Activated B cell treated with CpG ODN at 0.5 μM for 24 hours (primary cell): ENCODE measurements around the gene SEC11A. TPM values are rescaled to one million over a fixed set of nuclear protein-coding genes. Genes with fewer than 3 reads are reported as not detected.
"Not testable (repeated sequence)": the region's sequence is repeated elsewhere in the genome, so short reads cannot be mapped to it uniquely, and the experiment has no call there.

Experiments
- ATAC-seq: fragments of 200-7000 bp; cut with Tn5 transposase; one replicate; pipeline ENCODE4 v1.10.0; 2021; ENCODE audit warnings: low read depth, mild to moderate bottlenecking, moderate library complexity
- CTCF ChIA-PET: fragments of 350-600 bp; sonication (Branson Sonifier 250); formaldehyde crosslinking; loops from one replicate; lab custom pipeline; 2021; ENCODE audit warnings: antibody characterized with exemption; lab: Charles Lee
- POLR2A ChIA-PET: fragments of 350-600 bp; sonication (Branson Sonifier 250); formaldehyde crosslinking; loops from one replicate; lab custom pipeline; 2021; ENCODE audit warnings: antibody characterized with exemption; lab: Charles Lee
- DNase-seq: peaks from one replicate; pipeline ENCODE4 v3.0.0; 2022
- H3K27ac Mint-ChIP-seq: one replicate; pipeline ENCODE4 v1.8.0; 2020; ENCODE audit warnings: mixed read lengths
- H3K27me3 Mint-ChIP-seq: one replicate; pipeline ENCODE4 v1.8.0; 2021; ENCODE audit warnings: mixed read lengths
- H3K36me3 Mint-ChIP-seq: one replicate; pipeline ENCODE4 v1.8.0; 2021; ENCODE audit warnings: low read depth, mixed read lengths
- H3K4me1 Mint-ChIP-seq: one replicate; pipeline ENCODE4 v1.8.0; 2021; ENCODE audit warnings: mixed read lengths
- H3K4me3 Mint-ChIP-seq: one replicate; pipeline ENCODE4 v1.8.0; 2020; ENCODE audit warnings: mild to moderate bottlenecking, mixed read lengths
- H3K9me3 Mint-ChIP-seq: one replicate; pipeline ENCODE4 v1.8.0; 2020; ENCODE audit warnings: mixed read lengths
- intact Hi-C: fragments of 100-400 bp; cut with micrococcal nuclease; formaldehyde crosslinking; loops from one replicate; pipeline ENCODE4 v1.15.1; 2024
- total RNA-seq: library from RNA; stranded (reverse); gene quantifications from 2 replicates; pipeline ENCODE4 v1.2.3, GENCODE V29; 2022
- TF ChIP-seq, protein P1 (sequence below): fragments of 200-600 bp; IDR thresholded peaks from one replicate; pipeline ENCODE4 v1.8.0; 2022; ENCODE audit warnings: antibody characterized with exemption, mild to moderate bottlenecking

Gene SEC11A
- total RNA-seq, 1 donor from 2014 or later: 68.9 TPM

DNA sequence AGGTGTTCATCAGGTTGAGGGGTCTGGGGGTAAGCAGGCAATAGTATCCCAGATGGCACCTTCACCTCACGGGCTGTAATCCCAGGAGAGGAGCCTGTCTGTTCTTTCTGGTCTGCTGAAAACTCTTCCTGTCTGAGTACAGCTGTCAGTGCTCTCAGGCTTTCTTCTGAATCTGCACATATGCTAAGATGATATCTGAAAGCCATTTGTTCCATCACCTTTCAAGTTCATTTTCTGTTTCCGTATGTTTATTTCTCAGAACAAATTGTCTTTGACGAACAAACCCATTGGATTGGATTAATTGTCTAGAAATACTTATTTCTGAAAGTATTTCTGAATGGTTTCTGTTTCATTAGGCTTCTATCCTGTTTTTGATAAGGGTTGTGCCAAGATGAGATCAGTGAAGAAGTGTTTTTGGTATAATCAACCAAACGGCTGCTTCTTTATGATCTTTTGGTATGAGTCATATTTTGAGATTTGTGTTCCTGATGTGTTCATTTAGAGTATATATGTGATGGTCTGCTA lies 45.7 kb upstream of the SEC11A start:
- intact Hi-C loops: loop anchor here (2.0 kb wide), 1 partner anchor 13 kb away; the partner anchor contains the start of gene ZNF592
- Mint-ChIP-seq H3K4me1 (peaks cover 4% of the 10 kb centered on the region), H3K27me3 (no peaks in the 10 kb centered on the region), H3K9me3 (no peaks in the 10 kb centered on the region), H3K27ac (no peak overlapping the region), H3K4me3 (no peak overlapping the region), H3K36me3 (peaks cover 22% of the 10 kb centered on the region)
- TF ChIP-seq, protein P1, sequence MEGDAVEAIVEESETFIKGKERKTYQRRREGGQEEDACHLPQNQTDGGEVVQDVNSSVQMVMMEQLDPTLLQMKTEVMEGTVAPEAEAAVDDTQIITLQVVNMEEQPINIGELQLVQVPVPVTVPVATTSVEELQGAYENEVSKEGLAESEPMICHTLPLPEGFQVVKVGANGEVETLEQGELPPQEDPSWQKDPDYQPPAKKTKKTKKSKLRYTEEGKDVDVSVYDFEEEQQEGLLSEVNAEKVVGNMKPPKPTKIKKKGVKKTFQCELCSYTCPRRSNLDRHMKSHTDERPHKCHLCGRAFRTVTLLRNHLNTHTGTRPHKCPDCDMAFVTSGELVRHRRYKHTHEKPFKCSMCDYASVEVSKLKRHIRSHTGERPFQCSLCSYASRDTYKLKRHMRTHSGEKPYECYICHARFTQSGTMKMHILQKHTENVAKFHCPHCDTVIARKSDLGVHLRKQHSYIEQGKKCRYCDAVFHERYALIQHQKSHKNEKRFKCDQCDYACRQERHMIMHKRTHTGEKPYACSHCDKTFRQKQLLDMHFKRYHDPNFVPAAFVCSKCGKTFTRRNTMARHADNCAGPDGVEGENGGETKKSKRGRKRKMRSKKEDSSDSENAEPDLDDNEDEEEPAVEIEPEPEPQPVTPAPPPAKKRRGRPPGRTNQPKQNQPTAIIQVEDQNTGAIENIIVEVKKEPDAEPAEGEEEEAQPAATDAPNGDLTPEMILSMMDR: no peak
- DNase-seq: no peak
- POLR2A ChIA-PET: interaction anchor here (2.0 to 2.9 kb wide), 2 partner anchors 13 to 45 kb away, joined by 5 to 7 read pairs; partner anchors contain the start of gene SEC11A
- peak; percentile 65 for ATAC-seq
- CTCF ChIA-PET: no interaction called here

DNA sequence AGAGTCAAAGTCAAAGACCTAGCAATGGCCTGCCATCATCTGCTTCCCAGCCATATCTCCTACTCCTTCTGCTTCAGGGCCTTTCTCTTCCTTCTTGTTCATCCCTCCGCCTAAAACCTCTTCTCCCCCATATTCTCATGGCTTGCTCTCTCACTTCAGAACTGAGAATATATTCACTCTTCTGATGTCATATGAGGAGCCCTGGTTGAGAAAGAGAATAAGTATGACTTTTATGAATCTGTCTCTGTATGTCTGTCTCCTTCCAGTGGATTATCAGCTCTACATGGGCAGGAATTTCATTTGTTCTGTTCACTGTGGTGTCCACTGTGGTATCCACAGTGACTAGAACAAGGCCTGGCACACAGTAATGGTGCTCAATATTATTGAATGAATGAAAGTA lies 44.3 kb upstream of the SEC11A start:
- Mint-ChIP-seq H3K36me3 (peaks cover 11% of the 10 kb centered on the region), H3K27ac (no peak overlapping the region), H3K4me3 (no peak overlapping the region), H3K27me3 (no peaks in the 10 kb centered on the region), H3K4me1 (peaks cover 16% of the 10 kb centered on the region), H3K9me3 (no peaks in the 10 kb centered on the region)
- no peak for DNase-seq
- intact Hi-C loops: no loop called here
- CTCF ChIA-PET: no interaction called here
- ATAC-seq: no peak
- TF ChIP-seq, protein P1: no peak
- POLR2A ChIA-PET: interaction anchor here (0.6 to 2.9 kb wide), 3 partner anchors 11 to 44 kb away, joined by 3 to 7 read pairs (median 5); partner anchors contain the start of gene SEC11A

DNA sequence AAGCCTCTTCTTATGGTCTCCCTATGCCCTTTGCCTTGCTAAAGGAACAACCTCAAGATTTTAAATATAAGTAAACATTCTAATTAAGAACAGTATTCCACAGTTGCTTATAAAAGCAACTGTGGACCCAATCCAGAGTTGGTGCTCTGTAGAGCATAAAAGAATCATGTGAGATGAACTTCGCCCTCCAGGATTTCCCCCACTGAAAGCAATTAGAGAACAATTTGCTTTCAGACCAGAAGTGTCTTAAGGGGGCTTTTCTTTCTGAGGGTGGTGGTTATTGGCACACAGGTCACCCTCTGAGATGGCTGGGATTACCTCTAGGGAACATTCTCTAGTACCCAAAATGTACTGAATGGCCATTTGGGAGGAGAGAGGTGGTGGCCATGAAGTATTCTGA lies 43.1 kb upstream of the SEC11A start:
- Mint-ChIP-seq H3K27ac (peak overlapping the region; percentile 68), H3K4me3 (peak overlapping the region; percentile 38), H3K4me1 (peaks cover 27% of the 10 kb centered on the region), H3K27me3 (no peaks in the 10 kb centered on the region), H3K9me3 (no peaks in the 10 kb centered on the region), H3K36me3 (peaks cover 1% of the 10 kb centered on the region)
- DNase-seq (no peak), ATAC-seq (peak; percentile 43)
- POLR2A ChIA-PET: no interaction called here
- TF ChIP-seq, protein P1: no peak
- intact Hi-C loops: no loop called here
- CTCF ChIA-PET: no interaction called here

DNA sequence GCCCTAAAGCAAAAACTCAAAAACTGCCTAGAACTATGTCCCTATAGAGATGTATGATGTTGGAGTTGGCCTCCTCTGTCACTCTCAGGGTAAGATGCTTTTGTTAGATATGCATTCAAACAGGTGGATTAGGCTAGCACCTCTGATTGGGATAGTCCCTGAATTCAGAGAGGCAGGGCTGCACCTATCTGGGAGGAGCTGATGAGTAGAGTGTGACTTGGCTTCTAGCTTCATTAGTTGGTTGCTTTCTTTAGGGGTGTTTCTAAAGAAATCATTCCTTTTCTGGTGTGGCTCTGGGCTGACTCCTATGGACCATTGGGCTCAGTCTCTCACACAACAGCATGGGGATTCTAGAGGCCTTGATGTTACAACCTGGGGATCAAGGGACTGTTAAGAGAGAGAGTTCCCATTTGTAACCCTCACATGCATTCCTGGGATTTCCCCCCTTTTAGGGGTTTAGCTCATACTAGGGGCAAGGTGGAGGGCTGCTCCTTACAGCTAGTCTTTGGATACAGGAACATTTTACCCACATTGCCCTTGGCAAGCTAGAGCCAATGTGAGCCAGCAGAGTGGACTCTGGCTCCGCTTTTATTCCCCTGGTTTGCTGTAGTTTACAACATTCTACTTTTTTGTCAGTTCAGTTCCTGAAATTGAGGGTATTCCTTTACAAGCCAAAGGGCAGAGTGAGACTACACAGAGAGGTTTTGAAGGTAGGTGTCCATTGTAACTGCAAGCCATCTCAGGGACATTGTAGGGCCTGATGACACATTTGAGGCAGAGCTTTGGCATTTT lies 40.0 kb upstream of the SEC11A start:
- no peak for DNase-seq
- H3K4me3 Mint-ChIP-seq: no peak overlapping the region
- H3K36me3 Mint-ChIP-seq: peaks cover 15% of the 10 kb centered on the region
- peak overlapping the region; percentile 66 for H3K27ac Mint-ChIP-seq
- H3K4me1 Mint-ChIP-seq: peaks cover 54% of the 10 kb centered on the region
- intact Hi-C loops: no loop called here
- POLR2A ChIA-PET: no interaction called here
- CTCF ChIA-PET: no interaction called here
- no peaks in the 10 kb centered on the region for H3K9me3 Mint-ChIP-seq
- ATAC-seq: no peak
- H3K27me3 Mint-ChIP-seq: no peaks in the 10 kb centered on the region
- TF ChIP-seq, protein P1: no peak

DNA sequence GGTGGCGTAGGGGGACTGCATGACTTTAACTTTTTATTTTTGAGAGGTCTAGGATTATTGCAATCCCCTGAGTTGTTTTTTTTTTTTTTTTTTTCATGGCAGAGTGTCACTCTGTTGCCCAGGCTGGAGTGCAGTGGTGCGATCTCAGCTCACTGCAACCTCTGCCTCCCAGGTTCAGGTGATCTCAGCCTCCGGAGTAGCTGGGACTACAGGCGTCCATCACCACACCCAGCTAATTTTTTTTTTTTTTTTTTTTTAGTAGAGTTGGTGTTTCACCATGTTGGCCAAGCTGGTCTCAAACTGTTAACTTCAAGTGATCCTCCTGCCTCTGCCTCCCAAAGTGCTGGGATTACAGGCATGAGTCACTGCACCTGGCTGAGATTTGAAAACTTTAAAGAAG lies 39.0 kb upstream of the SEC11A start:
- DNase-seq, ATAC-seq, CTCF ChIA-PET, H3K9me3 Mint-ChIP-seq, H3K4me3 Mint-ChIP-seq, intact Hi-C loops, H3K27ac Mint-ChIP-seq, H3K27me3 Mint-ChIP-seq: not testable (repeated sequence)
- Mint-ChIP-seq H3K36me3 (peaks cover 15% of the 10 kb centered on the region), H3K4me1 (peaks cover 64% of the 10 kb centered on the region)
- POLR2A ChIA-PET: interaction anchor here (0.6 to 1.6 kb wide), 4 partner anchors 21 to 702 kb away, joined by 4 to 8 read pairs (median 6); partner anchors contain the start of gene SEC11A
